HG03565 (cell line): ENCODE results near the gene BST1.

Experiments used
- ATAC-seq: cut with Tn5 transposase; IDR thresholded peaks from one replicate; pipeline ENCODE4 v1.9.1; 2021; ENCODE audit warnings: mild to moderate bottlenecking, moderate library complexity; ENCODE audit not compliant: unreplicated experiment

The BST1 gene

DNA sequence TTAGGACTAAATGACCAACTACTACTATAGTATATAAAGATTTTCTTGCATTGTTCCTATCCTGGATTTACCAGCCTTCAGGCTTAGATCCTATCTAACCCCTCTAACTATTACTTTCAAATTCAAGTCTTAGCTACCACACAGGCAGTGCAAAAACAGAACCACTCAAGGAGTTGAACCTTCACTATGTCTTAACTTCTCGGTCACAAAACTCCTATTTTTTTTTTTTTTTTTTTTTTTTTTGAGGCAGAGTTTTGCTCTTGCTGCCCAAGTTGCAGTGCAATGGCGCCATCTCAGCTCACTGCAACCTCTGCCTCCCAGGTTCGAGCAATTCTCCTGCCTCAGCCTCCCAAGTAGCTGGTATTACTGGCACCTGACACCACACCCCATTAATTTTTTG, 27.5 kb upstream of the BST1 start:
- ATAC-seq, result no peak

- ATAC-seq, result no peak
These were observed 26.8 kb upstream of the BST1 start for GRCh38 chr4:15676039-15676438.

DNA sequence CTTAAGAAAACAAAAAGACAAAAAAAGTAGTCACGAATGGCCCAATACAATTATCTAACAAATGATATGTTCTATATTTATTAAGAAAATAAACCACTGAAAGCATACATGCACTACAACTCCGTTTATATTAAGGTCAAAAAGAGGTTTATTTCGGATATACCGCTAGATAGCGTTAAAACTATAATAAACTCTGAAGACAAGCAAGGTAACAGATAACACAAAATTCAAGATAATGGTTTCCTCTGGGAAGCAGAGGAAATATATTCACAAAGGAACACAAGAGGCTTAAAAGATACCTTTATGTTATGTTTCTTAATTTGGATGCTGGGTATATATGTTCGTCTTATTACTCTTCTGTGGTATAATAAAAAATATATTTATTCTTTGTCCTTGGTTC, 26.0 kb upstream of the BST1 start:
- ATAC-seq, result no peak

GRCh38 chr4:15677507-15677988, 25.3 kb upstream of the BST1 start:
- no peak for ATAC-seq

DNA sequence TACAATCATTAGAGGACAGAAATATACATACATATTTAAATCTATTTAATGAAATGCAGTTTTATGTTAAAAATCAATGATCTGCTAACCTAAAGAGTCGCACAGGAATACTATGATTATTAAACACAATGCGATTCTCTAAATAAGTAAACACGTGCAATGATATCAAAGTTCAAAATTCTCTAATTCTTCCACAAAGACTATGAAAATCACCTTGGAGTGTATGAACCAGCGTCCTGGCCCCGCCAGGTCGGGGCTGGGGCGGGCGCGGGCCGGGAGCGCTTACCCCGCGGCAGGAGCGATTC, 21.8 kb upstream of the BST1 start:
- ATAC-seq, result no peak

- peak; percentile 86 for ATAC-seq
These were observed 21.3 kb upstream of the BST1 start, which contains the start of gene FAM200B for GRCh38 chr4:15681372-15682241. TSS of gene FAM200B (plus strand) at chr4:15681827. CDS start at chr4:15686978, 5,151 bp downstream.

- ATAC-seq, result no peak
These were observed 20.4 kb upstream of the BST1 start for GRCh38 chr4:15682242-15683142.

- no peak for ATAC-seq
These were observed 19.7 kb upstream of the BST1 start for GRCh38 chr4:15683143-15683495.

DNA sequence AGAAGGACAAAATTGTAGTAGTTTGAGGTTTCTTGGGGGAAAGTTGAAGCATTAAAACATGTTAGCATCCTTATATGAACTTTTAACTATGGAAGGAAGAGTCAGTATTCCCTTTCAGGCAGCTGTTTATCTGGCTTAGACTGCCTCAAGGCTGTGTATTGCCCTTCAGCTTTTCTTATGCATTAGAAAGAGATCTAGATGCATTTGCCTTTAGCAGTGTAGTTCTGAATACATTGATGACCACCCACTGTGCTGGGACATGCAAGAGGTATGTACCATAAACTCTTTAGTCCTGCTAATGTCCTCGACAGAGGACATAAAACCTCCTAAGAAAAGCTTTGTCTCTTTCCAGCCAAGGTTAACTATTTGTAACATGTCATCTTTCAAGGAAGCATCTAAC, 18.4 kb upstream of the BST1 start:
- ATAC-seq, result no peak

- ATAC-seq, result no peak
These were observed 14.8 kb upstream of the BST1 start for GRCh38 chr4:15688051-15688450.

DNA sequence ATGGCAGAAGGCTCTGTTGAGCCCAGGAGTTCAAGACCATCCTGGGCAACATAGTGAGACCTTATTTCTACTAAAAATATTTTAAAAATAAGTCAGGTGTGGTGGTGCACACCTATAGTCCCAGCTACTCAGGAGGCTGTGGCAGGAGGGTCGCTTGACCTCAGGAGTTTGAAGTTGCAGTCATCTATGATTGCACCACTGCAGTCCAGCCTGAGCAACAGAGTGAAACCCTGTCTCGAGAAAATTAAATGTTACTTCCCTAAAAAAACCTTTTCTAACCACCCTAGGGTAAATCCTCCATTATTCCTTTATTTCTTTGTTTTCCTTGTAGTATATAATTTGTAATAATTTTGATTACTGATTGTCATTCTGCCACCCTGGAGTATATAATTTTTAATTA, 13.3 kb upstream of the BST1 start:
- ATAC-seq, result no peak

DNA sequence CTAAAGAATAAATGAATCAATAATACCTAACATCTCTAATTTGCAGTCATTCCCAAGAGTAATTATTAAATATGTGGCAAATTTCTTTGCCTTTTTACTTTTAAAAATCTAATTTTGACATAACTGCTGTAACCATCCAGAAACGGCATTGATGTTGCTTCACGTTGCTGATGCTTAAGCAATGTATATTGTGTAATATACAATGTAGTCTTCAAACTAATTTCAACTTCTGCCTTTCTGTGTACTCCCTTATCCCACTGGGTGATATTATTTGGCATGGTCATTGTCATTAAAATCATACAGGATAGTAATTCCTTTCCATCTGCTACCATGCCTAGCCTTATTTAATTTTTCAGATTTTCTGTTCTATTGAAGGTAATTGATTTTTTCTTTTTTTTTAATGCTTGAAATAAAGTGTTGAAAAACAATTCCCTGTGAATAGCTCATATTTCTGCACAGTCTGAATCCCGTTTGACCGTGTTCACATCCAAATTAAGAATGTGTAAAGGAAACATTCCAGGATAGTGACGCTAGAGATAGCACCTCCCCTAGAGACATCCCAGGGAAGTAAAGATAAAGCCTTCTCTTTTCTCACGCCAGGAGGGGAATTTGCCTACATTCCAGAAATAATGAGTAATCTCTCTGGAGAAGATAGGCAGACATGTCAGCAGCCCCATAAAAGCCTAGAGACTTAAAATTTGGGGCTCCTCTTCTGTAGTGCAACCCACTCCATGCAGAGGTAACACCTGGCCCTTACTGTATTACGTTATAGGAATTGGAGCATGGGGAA, 12.7 kb upstream of the BST1 start:
- no peak for ATAC-seq

- no peak for ATAC-seq
These were observed 11.3 kb upstream of the BST1 start for GRCh38 chr4:15691346-15692135.

DNA sequence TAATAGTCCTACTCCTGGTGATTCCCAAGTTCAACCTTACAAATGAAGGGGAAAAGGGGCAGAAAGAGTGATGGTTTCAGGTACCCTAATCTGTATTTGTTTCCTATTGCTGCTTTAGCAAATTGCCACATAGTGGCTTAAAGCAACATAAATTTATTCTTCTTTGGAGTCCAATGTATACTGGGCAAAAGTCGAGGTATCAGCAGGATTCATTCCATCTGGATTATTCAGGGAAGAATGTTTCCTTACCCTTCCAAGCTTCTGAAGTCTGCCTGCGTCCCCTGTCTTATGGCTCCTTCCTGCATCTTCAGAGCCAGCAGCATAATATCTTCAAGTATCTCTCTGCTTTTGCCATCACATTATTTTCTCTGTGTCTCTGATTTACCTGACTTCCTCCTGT, 10.3 kb upstream of the BST1 start:
- no peak for ATAC-seq

DNA sequence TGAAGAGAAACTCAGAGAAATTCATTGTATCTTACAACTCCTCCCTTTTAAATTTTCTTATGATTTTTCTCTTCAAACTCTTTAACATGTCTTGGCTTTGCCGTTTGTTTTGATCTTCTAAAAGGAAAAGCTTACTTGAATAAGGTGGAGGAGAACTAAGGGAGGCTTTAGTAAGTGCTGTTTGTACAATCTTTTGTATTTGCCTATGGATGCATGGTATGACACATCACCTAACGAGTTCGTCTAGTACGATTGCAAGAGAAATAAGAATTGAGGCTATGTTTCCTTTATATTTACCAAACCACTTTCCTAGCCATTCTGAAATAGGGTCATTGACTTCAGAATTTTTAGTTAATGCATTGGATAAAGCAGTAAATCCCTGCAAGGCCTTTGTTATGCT, 8.4 kb upstream of the BST1 start:
- ATAC-seq, result no peak

DNA sequence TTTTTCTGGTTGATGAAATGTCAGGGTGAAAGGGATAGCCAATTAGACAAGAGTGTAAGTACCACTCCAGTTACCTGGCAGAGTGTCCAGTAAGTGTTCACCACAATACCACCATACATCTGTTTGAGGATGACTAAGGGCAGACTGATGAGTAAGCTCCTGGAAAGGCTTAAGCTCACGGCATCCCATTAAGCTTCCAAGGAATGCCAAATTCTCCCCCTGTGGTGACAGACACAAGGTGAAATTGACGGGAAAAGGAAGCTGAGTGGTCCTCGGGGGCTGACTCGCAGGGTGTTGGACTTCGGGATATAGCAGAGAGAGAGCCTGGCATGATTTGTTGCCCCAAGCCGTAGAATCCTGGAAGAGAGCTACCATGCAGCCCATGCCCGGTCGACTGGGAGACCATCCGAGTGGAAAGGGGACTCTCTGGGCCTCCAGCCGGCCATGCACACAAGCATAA, 7.6 kb upstream of the BST1 start:
- no peak for ATAC-seq

GRCh38 chr4:15695729-15696128, 7.1 kb upstream of the BST1 start:
- ATAC-seq, result no peak

- ATAC-seq, result no peak
These were observed 6.0 kb upstream of the BST1 start for GRCh38 chr4:15696866-15697265.

DNA sequence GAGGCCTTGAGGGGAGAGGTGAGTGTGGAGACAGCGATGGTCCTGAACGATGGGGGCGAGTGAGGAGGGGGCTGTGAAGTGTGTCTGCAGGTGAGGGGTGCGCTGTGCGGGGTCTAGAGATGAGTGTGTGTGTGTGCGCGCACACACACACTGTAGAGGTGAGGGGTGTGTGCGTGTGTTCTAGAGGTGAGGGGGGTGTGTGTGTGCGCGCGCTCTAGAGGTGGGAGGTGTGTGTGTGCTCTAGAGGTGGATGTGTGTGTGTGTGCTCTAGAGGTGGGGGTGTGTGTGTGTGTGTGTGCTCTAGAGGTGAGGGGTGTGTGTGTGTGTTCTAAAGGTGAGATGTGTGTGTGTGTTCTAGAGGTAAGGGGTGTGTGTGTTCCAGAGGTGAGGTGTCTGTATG, 574 bp downstream of the BST1 start:
- no peak for ATAC-seq

DNA sequence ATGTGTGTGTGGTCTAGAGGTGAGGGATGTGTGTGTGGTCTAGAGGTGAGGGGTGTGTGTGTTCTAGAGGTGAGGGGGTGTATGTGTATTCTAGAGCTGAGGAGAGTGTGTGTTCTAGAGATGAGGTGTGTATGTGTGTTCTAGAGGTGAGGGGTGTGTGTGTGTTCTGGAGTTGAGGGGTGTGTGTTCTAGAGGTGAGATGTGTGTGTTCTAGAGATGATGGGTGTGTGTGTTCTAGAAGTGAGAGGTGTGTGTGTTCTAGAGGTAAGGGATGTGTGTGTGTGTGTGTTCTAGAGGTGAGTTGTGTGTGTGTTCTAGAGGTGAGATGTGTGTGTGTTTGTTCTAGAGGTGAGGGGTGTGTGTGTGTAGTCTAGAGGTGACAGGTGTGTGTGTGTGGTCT, 1.3 kb downstream of the BST1 start:
- no peak for ATAC-seq
